GM18526 (cell line): ENCODE data around the gene ARHGEF3.
A peak's percentile ranks its signal among the peaks of the same experiment; 100 is the strongest.

Source experiments
- POLR2A ChIP-seq: IDR thresholded peaks from 3 replicates; pipeline ENCODE4 v1.6.1; 2011; ENCODE audit not compliant: insufficient read length; ENCODE audit errors: extremely low read depth

The ARHGEF3 gene

GRCh38 chr3:56801662-56802377 is at the start of gene ARHGEF3:
TSS of gene ARHGEF3 (minus strand) at chr3:56801949. CDS start at chr3:56801798, 151 bp downstream.
- TF ChIP-seq POLR2A = peak; percentile 52

DNA sequence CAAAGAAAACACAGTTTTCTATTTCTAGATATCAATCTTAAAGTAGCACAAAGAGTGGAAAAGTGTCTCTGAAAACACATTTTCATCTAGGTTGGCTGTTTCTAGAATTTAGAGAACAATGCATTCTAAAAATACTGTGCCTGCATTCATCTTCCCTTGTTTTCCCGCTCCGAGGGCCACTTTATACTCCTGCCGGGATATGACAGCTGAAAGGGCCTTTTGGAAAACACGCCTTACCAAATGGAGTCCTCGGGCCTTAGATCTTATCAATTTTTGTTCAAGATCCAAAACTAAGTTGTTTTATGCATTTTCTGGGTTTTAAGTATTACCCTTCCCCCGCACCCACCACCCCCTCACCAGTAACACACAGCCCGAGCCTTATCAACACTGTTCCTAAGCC is 47.9 kb upstream of the ARHGEF3 start:
- TF ChIP-seq POLR2A = no peak

- no peak for TF ChIP-seq POLR2A
Measured at GRCh38 chr3:56845505-56845904, 43.8 kb upstream of the ARHGEF3 start.

DNA sequence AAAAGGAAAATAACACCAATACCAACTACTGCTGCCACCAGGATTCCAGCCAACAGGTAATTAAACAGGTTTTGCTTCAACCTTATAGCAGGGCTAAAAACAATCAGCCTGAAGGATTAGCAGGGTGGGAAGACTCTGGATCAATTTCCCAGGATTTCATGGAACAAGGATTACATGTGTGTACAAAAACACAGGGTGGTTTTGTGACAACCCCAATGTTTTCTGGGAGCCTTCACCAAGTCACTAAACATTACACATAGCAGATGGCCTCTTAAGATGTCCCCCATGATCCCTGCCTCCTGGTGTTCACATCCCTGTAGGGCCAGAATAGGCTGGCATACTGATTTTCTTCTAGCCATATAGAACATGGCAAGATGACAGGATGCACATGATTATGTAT is 42.8 kb upstream of the ARHGEF3 start:
- TF ChIP-seq POLR2A = no peak

GRCh38 chr3:56839784-56840715 is 38.3 kb upstream of the ARHGEF3 start:
- no peak for TF ChIP-seq POLR2A

GRCh38 chr3:56838448-56838847 is 36.7 kb upstream of the ARHGEF3 start:
- TF ChIP-seq POLR2A = no peak

- TF ChIP-seq POLR2A = no peak
Measured at GRCh38 chr3:56837196-56837955, 35.6 kb upstream of the ARHGEF3 start.

GRCh38 chr3:56836276-56837163 is 34.8 kb upstream of the ARHGEF3 start:
- no peak for TF ChIP-seq POLR2A

- no peak for TF ChIP-seq POLR2A
Measured at GRCh38 chr3:56835650-56836227, 34.0 kb upstream of the ARHGEF3 start.

GRCh38 chr3:56833536-56833935 is 31.8 kb upstream of the ARHGEF3 start:
- TF ChIP-seq POLR2A = no peak

- no peak for TF ChIP-seq POLR2A
Measured at GRCh38 chr3:56833022-56833421, 31.3 kb upstream of the ARHGEF3 start.

DNA sequence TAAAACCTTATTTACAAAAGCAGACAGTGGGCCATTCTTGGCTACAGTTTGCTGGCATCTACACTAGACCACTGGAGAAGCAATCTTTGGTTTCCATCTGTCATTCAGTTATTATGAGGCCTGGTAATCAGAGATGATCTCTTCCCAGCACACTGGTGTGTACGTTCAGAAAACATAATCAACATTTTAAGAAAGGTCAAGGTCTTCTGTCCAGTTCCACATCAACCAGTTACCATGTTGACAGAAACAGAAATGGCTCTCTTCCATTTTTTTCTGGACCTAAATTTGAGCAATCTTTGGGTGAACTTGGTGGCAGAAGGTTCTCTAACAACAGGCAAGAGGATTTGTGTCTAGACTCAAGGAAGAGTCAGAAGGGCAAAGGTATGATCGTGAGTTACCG is 29.8 kb upstream of the ARHGEF3 start:
- no peak for TF ChIP-seq POLR2A

- TF ChIP-seq POLR2A = no peak
Measured at GRCh38 chr3:56830884-56831283, 29.1 kb upstream of the ARHGEF3 start.

DNA sequence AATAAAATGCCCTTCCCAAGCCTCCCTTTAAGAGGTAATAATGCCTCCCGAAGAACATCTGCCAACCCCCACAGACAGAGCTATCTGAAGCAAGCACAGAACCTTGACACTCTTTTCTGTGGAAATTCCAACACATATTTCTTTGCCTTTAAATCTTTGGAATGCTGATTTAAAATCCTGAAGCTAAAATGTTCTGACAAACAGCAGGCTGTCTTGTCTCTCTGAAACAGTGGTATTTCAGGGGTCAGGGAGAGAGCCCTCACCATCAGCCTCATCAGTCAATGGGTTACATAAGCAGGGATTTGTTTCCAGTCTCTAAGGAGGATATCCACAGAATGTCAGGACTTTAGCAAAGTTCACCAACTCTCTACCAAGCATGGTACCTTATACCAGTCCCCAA is 27.8 kb upstream of the ARHGEF3 start:
- no peak for TF ChIP-seq POLR2A
